Left renal cortex interstitium (tissue), 4 donors: ENCODE results near the gene IRF2. TPM values are rescaled to one million over a fixed set of nuclear protein-coding genes. Genes with fewer than 3 reads are reported as not detected.

ENCODE experiments used
- polyA plus RNA-seq, 4 donors: library from polyadenylated mRNA; unstranded; fragments of 120-200 nt; gene quantifications; one replicate each; pipeline ENCODE4 v1.2.1, GENCODE V29; 2013; ENCODE audit not compliant: insufficient read length in 4 of 4

The IRF2 gene
- polyA plus RNA-seq, 4 donors, result 30.2 to 35.5 (median 33.0) TPM

Other genes with a start within 250 kb of the IRF2 start
- gene CASP3, start 174.9 kb upstream of the IRF2 start, polyA plus RNA-seq, result 10 to 100 TPM; 29.5 to 38.0 (median 32.7) TPM
- 10 to 100 TPM; 24.2 to 42.6 (median 35.1) TPM for gene PRIMPOL, start 175.2 kb upstream of the IRF2 start, polyA plus RNA-seq